Pulmonary artery endothelial cell (primary cell): ENCODE measurements around the gene F2. TPM values are rescaled to one million over a fixed set of nuclear protein-coding genes. Genes with fewer than 3 reads are reported as not detected.
"Not testable (repeated sequence)": the region's sequence is repeated elsewhere in the genome, so short reads cannot be mapped to it uniquely, and the experiment has no call there.

Experiments
- DNase-seq: peaks from one replicate; pipeline ENCODE4 v3.0.0-alpha.2; 2011; ENCODE audit warnings: low read depth, low spot score
- total RNA-seq: library from RNA; depleted of rRNA; stranded (reverse); fragments of >200 nt; gene quantifications from 2 replicates; pipeline ENCODE4 v1.2.3, GENCODE V29; 2014

Gene F2
- 0.14 TPM in 1 of 2 replicates, not detected in the other for total RNA-seq

- DNase-seq = no peak
These were observed at the start of gene F2 for GRCh38 chr11:46719048-46719542. TSS of gene F2 (plus strand) at chr11:46719213. CDS start at chr11:46719236, 23 bp downstream.

- no peak for DNase-seq
These were observed 49.3 kb upstream of the F2 start for GRCh38 chr11:46669711-46670139.

DNA sequence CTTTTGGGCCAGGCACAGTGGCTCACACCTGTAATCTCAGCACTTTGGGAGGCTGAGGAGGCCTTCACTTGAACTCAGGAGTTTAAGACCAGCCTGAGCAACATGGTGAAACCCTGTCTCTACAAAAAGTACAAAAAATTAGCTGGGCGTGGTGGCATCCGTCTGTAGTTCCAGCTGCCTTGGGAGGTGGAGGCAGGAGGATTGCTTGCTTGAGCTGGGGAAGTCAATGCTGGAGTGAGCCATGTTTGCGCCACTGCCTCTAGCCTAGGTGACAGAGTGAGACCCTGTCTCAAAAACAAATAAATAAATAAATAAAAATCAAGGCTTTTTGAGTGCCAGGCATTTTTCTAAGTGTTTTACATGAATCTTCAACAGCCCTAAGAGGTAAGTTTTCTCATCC is 48.5 kb upstream of the F2 start:
- DNase-seq = not testable (repeated sequence)

DNA sequence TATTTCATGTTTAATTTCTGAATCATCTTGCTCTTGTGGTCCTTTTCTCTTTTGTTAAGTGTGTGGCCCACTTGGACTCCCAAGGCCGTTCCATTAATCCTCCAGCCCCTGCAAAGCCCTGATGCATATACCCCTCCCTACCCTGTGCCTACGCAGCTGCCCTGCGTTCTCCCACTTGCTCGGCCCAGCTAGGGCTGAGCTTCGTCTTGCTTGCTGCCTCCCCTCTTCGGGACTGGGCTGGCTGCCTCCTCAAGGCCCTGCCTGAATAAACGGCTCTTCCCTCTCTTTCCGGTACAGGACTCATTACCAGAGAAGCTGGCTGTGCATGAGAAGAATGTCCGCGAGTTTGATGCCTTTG is 47.1 kb upstream of the F2 start:
- DNase-seq = no peak

GRCh38 chr11:46672381-46672839 is 46.6 kb upstream of the F2 start:
- no peak for DNase-seq

- DNase-seq = no peak
These were observed 45.1 kb upstream of the F2 start for GRCh38 chr11:46673713-46674462.

GRCh38 chr11:46674463-46675287 is 44.3 kb upstream of the F2 start:
- no peak for DNase-seq

GRCh38 chr11:46675288-46675851 is 43.6 kb upstream of the F2 start:
- DNase-seq = no peak

DNA sequence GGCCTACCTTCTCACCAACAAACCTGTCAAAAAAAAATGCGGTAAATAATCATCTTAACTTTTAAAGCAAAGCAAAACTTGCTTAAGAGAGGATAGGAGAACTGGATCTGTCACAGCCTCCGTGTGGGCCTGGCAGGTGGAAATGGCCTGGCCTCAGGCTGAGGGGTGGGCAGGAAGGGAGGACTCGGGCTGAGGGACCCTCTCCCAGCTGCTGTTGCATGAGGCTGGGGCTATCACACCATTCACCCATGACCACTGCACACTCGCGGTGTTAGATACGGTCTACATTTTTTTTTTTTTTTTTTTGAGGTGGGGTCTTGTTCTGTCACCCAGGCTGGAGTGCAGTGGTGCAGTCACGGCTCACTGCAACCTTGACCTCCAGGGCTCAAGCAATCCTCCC is 43.1 kb upstream of the F2 start:
- no peak for DNase-seq

DNA sequence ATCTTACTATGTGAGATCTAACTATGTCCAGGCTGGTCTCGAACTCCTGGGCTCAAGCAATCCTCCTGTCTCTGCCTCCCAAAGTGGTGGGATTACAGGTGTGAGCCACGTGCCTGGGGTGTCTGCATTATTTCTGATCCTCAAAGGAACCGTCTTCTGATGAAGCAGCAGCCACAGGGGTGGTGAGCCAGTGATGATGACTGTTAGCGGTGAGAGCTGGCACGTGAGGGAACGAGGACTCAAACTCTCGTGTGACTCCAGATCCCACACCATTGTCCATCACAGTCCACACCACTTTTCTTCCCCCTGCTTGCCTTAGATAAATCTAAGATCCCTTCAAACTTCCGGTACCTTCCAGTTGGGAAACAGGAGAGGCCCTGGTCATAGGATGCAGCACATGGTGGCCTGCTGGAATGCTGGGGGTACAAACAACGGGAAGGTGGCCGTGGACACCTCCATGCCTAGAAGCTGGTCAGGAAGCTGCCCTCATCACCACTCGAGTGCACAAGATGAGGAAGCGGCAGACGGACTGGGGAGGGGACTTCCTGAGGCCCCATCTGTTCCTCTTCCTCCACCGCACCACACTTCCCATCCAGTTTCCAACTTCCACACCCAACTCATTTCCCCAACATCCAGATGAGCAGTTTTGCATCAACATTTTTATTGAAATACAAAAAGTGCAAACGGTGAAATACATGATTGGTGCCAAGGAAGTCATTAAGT is 42.4 kb upstream of the F2 start:
- DNase-seq = no peak

DNA sequence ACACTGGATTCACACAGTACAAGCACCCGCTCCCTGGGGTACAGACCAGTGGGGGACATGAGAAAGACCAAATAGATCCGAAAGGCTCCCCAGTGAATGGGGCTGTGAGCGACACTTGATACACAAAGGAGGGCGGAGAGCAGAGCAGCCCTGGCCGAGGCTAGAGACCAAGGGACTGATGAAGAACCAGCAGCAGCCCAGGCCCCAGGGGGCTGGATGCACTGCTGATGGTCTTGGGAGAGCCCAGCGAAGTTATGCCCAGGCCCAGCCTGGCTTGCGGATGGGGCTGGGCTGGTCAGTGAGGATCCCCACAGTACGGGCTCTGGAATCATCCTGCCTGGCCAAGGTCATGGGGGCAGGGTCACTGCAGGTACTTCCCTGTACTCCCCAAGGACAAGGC is 41.8 kb upstream of the F2 start:
- DNase-seq = no peak

GRCh38 chr11:46677991-46678740 is 40.8 kb upstream of the F2 start:
- DNase-seq = no peak

DNA sequence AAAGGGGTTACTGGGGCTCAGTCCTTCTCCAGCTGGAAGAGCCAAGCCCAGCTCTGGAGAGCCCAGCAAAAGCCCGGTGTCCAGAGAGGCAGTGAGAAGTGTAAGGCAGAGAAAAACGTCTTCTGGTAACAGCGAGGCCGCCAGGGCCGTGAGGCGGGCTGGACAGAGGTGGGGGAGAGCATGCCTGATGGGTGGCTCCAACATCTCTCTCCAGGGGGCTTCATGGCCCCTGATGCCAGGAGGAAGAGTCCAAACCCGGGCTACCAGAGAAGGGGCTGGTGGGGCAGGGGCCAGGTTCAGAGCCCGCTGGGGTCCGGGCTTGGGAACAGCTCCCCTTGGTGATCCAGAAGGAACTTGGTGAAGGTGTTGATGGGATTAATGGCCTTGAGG is 40.3 kb upstream of the F2 start:
- no peak for DNase-seq

- DNase-seq = no peak
These were observed 39.5 kb upstream of the F2 start for GRCh38 chr11:46679241-46680163.

- no peak for DNase-seq
These were observed 38.8 kb upstream of the F2 start for GRCh38 chr11:46680164-46680760.

DNA sequence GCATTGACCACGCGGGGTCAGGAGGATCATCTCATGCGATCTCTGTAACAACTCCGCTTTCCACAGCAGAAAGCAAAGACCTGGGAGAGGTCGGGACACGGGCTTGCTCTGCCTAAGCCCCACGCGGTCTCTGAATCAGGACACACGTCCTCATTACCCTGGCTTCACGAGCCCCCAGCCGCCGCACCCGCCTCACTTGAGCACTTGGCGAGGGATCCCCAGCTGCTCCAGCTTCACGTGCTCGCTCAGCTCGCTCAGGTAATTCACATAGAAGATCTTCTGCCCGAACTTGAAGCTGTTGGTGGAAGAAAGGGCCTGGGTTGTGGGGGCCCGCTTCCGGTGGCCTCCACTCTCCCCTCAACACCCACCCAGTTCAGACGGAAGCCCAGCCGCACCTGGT is 38.2 kb upstream of the F2 start:
- no peak for DNase-seq

DNA sequence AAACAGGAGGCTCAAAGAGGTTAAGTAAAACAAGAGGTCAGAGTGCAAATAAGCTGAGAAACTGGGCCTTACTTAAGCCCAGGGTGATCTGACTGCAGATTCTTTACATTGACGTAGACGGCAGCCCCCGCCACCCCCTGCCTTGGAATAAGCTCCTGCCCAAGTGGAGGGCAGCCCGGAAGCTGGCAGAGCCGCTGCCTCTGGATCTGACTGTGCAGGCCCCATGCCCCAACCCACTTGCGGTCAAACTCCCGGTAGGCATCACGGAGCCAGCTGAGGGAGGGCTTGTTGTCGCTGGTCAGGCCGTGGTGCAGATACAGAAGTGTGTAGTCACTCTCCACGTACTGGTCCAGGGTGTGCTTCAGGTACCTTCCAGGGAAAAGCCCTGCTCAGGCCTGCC is 37.2 kb upstream of the F2 start:
- no peak for DNase-seq

DNA sequence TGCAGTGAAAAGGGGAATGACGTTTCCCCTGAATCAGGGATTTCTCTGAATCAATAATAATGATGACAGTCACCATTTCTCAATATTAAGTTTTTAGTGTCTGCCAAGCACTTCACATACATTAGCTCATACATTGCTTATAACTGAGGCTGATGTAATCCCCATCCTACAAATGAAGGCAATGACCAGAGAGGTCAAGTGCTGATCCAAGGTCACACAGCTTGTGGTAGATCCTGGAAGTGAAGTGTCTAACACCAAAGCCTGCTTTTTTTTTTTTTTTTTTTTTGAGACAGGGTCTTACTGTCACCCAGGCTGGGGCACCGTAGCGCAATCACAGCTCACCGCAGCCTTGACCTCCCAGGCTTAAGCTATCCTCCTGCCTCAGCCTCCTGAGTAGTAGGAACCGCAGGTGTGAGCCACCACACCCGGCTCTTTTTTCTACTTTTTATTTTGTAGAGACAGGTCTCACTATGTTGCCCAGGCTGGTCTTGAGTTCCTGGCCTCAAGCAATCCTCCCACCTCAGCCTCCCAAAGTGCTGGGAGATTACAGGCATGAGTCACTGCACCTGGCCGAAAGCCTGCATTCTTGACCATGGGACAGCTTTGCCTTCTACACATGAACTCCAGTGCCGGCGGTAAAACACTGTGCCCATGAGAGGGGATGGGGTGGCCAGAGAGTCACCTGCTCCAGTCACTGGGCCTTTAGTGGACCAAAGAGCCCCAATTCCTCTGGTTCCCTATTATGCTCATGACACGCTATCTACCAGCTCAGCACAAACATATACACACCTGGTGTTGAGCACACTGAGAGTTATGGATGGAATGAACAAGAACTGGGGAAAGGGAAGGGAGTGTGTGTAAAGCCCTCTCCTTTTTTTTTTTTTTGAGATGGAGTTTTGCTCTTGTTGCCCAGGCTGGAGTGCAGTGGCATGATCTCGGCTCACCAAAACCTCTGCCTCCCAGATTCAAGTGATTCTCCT is 36.0 kb upstream of the F2 start:
- no peak for DNase-seq
